Measurements from ENCODE around the gene GBGT1.
A peak's percentile ranks its signal among the peaks of the same experiment; 100 is the strongest.

Gene GBGT1

GRCh38 chr9:133181561-133181960 is 17.8 kb upstream of the GBGT1 start:
- H3K9ac ChIP-seq (ENCODE audit: low read length) = no peak overlapping the region
- H3K4me1 ChIP-seq (ENCODE audit: control insufficient read depth in 1 of 2, insufficient read depth in 2 of 2, low read length in 2 of 2) = no peaks in the 10 kb centered on the region
- no peaks in the 10 kb centered on the region for H3K79me2 ChIP-seq (ENCODE audit: control insufficient read depth, insufficient read depth, low read length, poor library complexity)
- H2BK5ac ChIP-seq (ENCODE audit: low read depth, low read length, poor library complexity) = no peak overlapping the region
- H3K79me1 ChIP-seq (ENCODE audit: low read length) = no peaks in the 10 kb centered on the region
- WGBS (ENCODE audit: extremely low coverage, insufficient coverage, insufficient read length) = no CpG with 5 or more reads among the region's 3 CpGs
- no peak overlapping the region for H2BK12ac ChIP-seq (ENCODE audit: low read length)
- H2AK5ac ChIP-seq (ENCODE audit: low read length) = no peak overlapping the region
- no peak overlapping the region for H4K91ac ChIP-seq (ENCODE audit: low read depth, low read length)
- no peaks in the 10 kb centered on the region for H3K9me3 ChIP-seq (ENCODE audit: insufficient read depth, low read depth, low read length)
- no peaks in the 10 kb centered on the region for H3K36me3 ChIP-seq (ENCODE audit: control insufficient read depth in 1 of 2, insufficient read depth in 2 of 2, low read length in 2 of 2)
- no peaks in the 10 kb centered on the region for H3K27me3 ChIP-seq (ENCODE audit: insufficient read depth, low read length)
- no peak overlapping the region for H4K12ac ChIP-seq (ENCODE audit: low read depth, low read length)
- H3K4ac ChIP-seq (ENCODE audit: low read depth, low read length) = no peak overlapping the region
- no peak overlapping the region for H3K14ac ChIP-seq (ENCODE audit: low read length)
- no peak for DNase-seq
- no peak overlapping the region for H2AFZ ChIP-seq (ENCODE audit: insufficient read depth, low read length, poor library complexity)
- no peak overlapping the region for H3K4me2 ChIP-seq (ENCODE audit: low read length)
- no peak overlapping the region for H3K4me3 ChIP-seq (ENCODE audit: low read depth, low read length)
- no peak overlapping the region for H3K18ac ChIP-seq (ENCODE audit: low read length)
- H2BK120ac ChIP-seq (ENCODE audit: insufficient read depth, low read length, poor library complexity) = no peak overlapping the region
- H3K23ac ChIP-seq (ENCODE audit: low read length) = no peak overlapping the region
- no peak overlapping the region for H4K8ac ChIP-seq (ENCODE audit: low read depth, low read length)
- H3K27ac ChIP-seq (ENCODE audit: low read depth, low read length) = no peak overlapping the region

GRCh38 chr9:133180953-133181352 is 17.2 kb upstream of the GBGT1 start:
- no peaks in the 10 kb centered on the region for H3K79me1 ChIP-seq (ENCODE audit: low read length)
- no peak overlapping the region for H3K4me2 ChIP-seq (ENCODE audit: low read length)
- H3K4me1 ChIP-seq (ENCODE audit: control insufficient read depth in 1 of 2, insufficient read depth in 2 of 2, low read length in 2 of 2) = no peaks in the 10 kb centered on the region
- H3K27me3 ChIP-seq (ENCODE audit: insufficient read depth, low read length) = no peaks in the 10 kb centered on the region
- no peaks in the 10 kb centered on the region for H3K36me3 ChIP-seq (ENCODE audit: control insufficient read depth in 1 of 2, insufficient read depth in 2 of 2, low read length in 2 of 2)
- no peak overlapping the region for H2BK12ac ChIP-seq (ENCODE audit: low read length)
- no peak overlapping the region for H3K23ac ChIP-seq (ENCODE audit: low read length)
- no CpG with 5 or more reads among the region's 5 CpGs for WGBS (ENCODE audit: extremely low coverage, insufficient coverage, insufficient read length)
- H4K12ac ChIP-seq (ENCODE audit: low read depth, low read length) = no peak overlapping the region
- H4K8ac ChIP-seq (ENCODE audit: low read depth, low read length) = no peak overlapping the region
- H2BK5ac ChIP-seq (ENCODE audit: low read depth, low read length, poor library complexity) = no peak overlapping the region
- H3K9ac ChIP-seq (ENCODE audit: low read length) = no peak overlapping the region
- H3K4me3 ChIP-seq (ENCODE audit: low read depth, low read length) = no peak overlapping the region
- H3K18ac ChIP-seq (ENCODE audit: low read length) = no peak overlapping the region
- H3K4ac ChIP-seq (ENCODE audit: low read depth, low read length) = no peak overlapping the region
- H3K14ac ChIP-seq (ENCODE audit: low read length) = no peak overlapping the region
- no peak overlapping the region for H2BK120ac ChIP-seq (ENCODE audit: insufficient read depth, low read length, poor library complexity)
- H3K27ac ChIP-seq (ENCODE audit: low read depth, low read length) = no peak overlapping the region
- no peak for DNase-seq
- H2AK5ac ChIP-seq (ENCODE audit: low read length) = no peak overlapping the region
- H3K9me3 ChIP-seq (ENCODE audit: insufficient read depth, low read depth, low read length) = no peaks in the 10 kb centered on the region
- no peak overlapping the region for H4K91ac ChIP-seq (ENCODE audit: low read depth, low read length)
- H2AFZ ChIP-seq (ENCODE audit: insufficient read depth, low read length, poor library complexity) = no peak overlapping the region
- no peaks in the 10 kb centered on the region for H3K79me2 ChIP-seq (ENCODE audit: control insufficient read depth, insufficient read depth, low read length, poor library complexity)

GRCh38 chr9:133173056-133173455 is 9.3 kb upstream of the GBGT1 start:
- Histone ChIP-seq H4K8ac (ENCODE audit: low read depth, low read length) (no peak overlapping the region), H4K91ac (ENCODE audit: low read depth, low read length) (no peak overlapping the region), H2AK5ac (ENCODE audit: low read length) (no peak overlapping the region), H3K36me3 (ENCODE audit: control insufficient read depth in 1 of 2, insufficient read depth in 2 of 2, low read length in 2 of 2) (no peaks in the 10 kb centered on the region), H3K4me2 (ENCODE audit: low read length) (no peak overlapping the region), H3K14ac (ENCODE audit: low read length) (no peak overlapping the region), H3K4me3 (ENCODE audit: low read depth, low read length) (no peak overlapping the region), H3K4ac (ENCODE audit: low read depth, low read length) (no peak overlapping the region), H2AFZ (ENCODE audit: insufficient read depth, low read length, poor library complexity) (no peak overlapping the region), H2BK12ac (ENCODE audit: low read length) (no peak overlapping the region), H3K23ac (ENCODE audit: low read length) (no peak overlapping the region), H4K12ac (ENCODE audit: low read depth, low read length) (no peak overlapping the region), H3K79me2 (ENCODE audit: control insufficient read depth, insufficient read depth, low read length, poor library complexity) (no peaks in the 10 kb centered on the region), H3K18ac (ENCODE audit: low read length) (no peak overlapping the region), H2BK5ac (ENCODE audit: low read depth, low read length, poor library complexity) (no peak overlapping the region), H3K79me1 (ENCODE audit: low read length) (peaks cover 6% of the 10 kb centered on the region), H3K4me1 (ENCODE audit: control insufficient read depth in 1 of 2, insufficient read depth in 2 of 2, low read length in 2 of 2) (peaks cover 7 to 13% of the 10 kb centered on the region in 2 experiments), H3K27me3 (ENCODE audit: insufficient read depth, low read length) (no peaks in the 10 kb centered on the region), H3K27ac (ENCODE audit: low read depth, low read length) (no peak overlapping the region), H2BK120ac (ENCODE audit: insufficient read depth, low read length, poor library complexity) (no peak overlapping the region), H3K9me3 (ENCODE audit: insufficient read depth, low read depth, low read length) (no peaks in the 10 kb centered on the region), H3K9ac (ENCODE audit: low read length) (no peak overlapping the region)
- DNase-seq = no peak
- WGBS (ENCODE audit: extremely low coverage, insufficient coverage, insufficient read length) = no CpG with 5 or more reads among the region's 7 CpGs

GRCh38 chr9:133171161-133171961 is 7.6 kb upstream of the GBGT1 start:
- Histone ChIP-seq H3K14ac (ENCODE audit: low read length) (no peak overlapping the region), H4K91ac (ENCODE audit: low read depth, low read length) (peak overlapping the region; percentile 45), H3K79me1 (ENCODE audit: low read length) (peaks cover 9% of the 10 kb centered on the region), H3K9ac (ENCODE audit: low read length) (no peak overlapping the region), H3K27ac (ENCODE audit: low read depth, low read length) (no peak overlapping the region), H3K4me1 (ENCODE audit: control insufficient read depth in 1 of 2, insufficient read depth in 2 of 2, low read length in 2 of 2) (peaks cover 7 to 17% of the 10 kb centered on the region in 2 experiments), H3K4me2 (ENCODE audit: low read length) (no peak overlapping the region), H3K18ac (ENCODE audit: low read length) (no peak overlapping the region), H3K9me3 (ENCODE audit: insufficient read depth, low read depth, low read length) (no peaks in the 10 kb centered on the region), H3K27me3 (ENCODE audit: insufficient read depth, low read length) (no peaks in the 10 kb centered on the region), H2BK12ac (ENCODE audit: low read length) (no peak overlapping the region), H3K23ac (ENCODE audit: low read length) (no peak overlapping the region), H3K79me2 (ENCODE audit: control insufficient read depth, insufficient read depth, low read length, poor library complexity) (no peaks in the 10 kb centered on the region), H3K36me3 (ENCODE audit: control insufficient read depth in 1 of 2, insufficient read depth in 2 of 2, low read length in 2 of 2) (no peaks in the 10 kb centered on the region), H2AK5ac (ENCODE audit: low read length) (no peak overlapping the region), H3K4me3 (ENCODE audit: low read depth, low read length) (no peak overlapping the region), H4K12ac (ENCODE audit: low read depth, low read length) (no peak overlapping the region), H2AFZ (ENCODE audit: insufficient read depth, low read length, poor library complexity) (no peak overlapping the region), H2BK5ac (ENCODE audit: low read depth, low read length, poor library complexity) (no peak overlapping the region), H2BK120ac (ENCODE audit: insufficient read depth, low read length, poor library complexity) (peak overlapping the region; percentile 49), H4K8ac (ENCODE audit: low read depth, low read length) (no peak overlapping the region), H3K4ac (ENCODE audit: low read depth, low read length) (no peak overlapping the region)
- no CpG with 5 or more reads among the region's 29 CpGs for WGBS (ENCODE audit: extremely low coverage, insufficient coverage, insufficient read length)
- no peak for DNase-seq

Measured in trophoblast cell (in vitro differentiated cells and primary cell).